DOHH2 (cell line): ENCODE measurements around the gene ITGAE.

Experiments used
- CTCF ChIP-seq: fragments of 200-600 bp; sonication (generic); IDR thresholded peaks from one replicate; pipeline ENCODE4 v1.5.1; 2014; ENCODE audit warnings: antibody characterized with exemption, mild to moderate bottlenecking, low read depth, low read length; ENCODE audit not compliant: poor library complexity, severe bottlenecking
- EZH2phosphoT487 ChIP-seq: fragments of 200-600 bp; sonication (generic); IDR thresholded peaks from 2 replicates; pipeline ENCODE4 v1.6.1; 2017; ENCODE audit warnings: borderline replicate concordance, mild to moderate bottlenecking, antibody characterized with exemption, low read length, moderate library complexity, mixed read lengths

- TF ChIP-seq CTCF (no peak), EZH2phosphoT487 (no peak)
These were observed 105.8 kb downstream of the ITGAE start for GRCh38 chr17:3695129-3695722.
